RWPE1 (cell line): ENCODE measurements around the gene IFT81.

ENCODE experiments used
- CTCF ChIA-PET: fragments of 350-600 bp; sonication (Branson Sonifier 250); formaldehyde crosslinking; extraction: SDS; loops from one replicate; lab custom pipeline; 2021; lab: Yijun Ruan, JAX
- POLR2A ChIA-PET: fragments of 400-600 bp; formaldehyde crosslinking; extraction: SDS; loops from one replicate; lab custom pipeline; 2020; ENCODE audit warnings: antibody characterized with exemption; ENCODE audit not compliant: low non-redundant PET; lab: Yijun Ruan, JAX
- DNase-seq: peaks from one replicate; pipeline ENCODE4 v3.0.0; 2012; ENCODE audit warnings: low spot score
- H3K27ac ChIP-seq: fragments of 450-650 bp; 2 replicates; pipeline ENCODE4 v1.5.1; 2017
- TF ChIP-seq, protein P1 (sequence below): fragments of 450-650 bp; conservative IDR thresholded peaks from 2 replicates; pipeline ENCODE4 v1.5.1; 2017; ENCODE audit warnings: low read depth, mild to moderate bottlenecking

Gene IFT81

DNA sequence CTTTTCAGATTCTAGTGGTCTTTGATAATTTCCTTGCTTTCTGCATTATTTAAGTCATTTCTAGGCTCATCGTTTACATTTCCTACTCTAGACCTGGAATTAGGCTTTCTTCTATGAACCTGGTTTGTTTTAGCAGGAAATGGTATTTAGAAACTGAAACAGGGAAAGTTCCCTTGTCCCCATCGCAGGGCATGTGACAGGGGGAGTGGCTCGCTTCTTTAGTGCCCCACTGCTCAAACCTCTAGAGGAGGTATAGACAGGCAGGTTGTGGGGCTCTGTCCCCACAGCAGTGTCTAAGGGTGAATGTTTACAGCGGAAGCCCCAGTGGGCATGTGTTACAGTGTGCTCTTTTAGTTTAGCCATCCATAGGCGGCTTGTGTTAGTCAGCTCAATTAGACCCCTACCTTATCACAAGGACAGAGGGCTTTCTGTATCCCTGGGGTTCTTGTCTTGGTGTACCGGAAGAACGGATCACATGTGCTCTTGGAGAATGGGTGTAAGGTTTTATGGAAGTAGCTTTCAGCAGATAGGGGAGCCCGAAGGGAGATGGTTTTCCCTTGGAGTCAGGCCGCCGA lies 25.0 kb downstream of the IFT81 start:
- ChIA-PET CTCF (no interaction called here), POLR2A (no interaction called here)
- H3K27ac ChIP-seq: no peak overlapping the region
- TF ChIP-seq, protein P1, sequence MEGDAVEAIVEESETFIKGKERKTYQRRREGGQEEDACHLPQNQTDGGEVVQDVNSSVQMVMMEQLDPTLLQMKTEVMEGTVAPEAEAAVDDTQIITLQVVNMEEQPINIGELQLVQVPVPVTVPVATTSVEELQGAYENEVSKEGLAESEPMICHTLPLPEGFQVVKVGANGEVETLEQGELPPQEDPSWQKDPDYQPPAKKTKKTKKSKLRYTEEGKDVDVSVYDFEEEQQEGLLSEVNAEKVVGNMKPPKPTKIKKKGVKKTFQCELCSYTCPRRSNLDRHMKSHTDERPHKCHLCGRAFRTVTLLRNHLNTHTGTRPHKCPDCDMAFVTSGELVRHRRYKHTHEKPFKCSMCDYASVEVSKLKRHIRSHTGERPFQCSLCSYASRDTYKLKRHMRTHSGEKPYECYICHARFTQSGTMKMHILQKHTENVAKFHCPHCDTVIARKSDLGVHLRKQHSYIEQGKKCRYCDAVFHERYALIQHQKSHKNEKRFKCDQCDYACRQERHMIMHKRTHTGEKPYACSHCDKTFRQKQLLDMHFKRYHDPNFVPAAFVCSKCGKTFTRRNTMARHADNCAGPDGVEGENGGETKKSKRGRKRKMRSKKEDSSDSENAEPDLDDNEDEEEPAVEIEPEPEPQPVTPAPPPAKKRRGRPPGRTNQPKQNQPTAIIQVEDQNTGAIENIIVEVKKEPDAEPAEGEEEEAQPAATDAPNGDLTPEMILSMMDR: no peak
- DNase-seq: no peak

DNA sequence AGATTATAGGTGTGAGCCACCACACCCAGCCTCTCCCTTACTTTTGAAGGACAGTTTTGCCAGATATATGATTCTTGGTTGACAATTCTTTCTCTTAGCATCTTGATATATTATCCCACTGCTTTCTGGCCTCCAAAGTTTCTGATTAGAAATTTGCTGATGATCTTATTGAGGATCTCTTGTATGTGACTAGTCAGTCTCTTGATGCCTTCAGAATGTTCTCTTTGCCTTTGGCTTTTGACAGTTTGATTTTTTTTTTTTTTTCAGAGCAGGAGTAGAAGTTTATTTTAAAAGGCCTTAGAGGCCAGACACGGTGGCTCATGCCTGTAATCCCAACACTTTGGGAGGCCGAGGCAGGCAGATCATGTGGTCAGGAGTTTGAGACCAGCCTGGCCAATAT lies 32.6 kb downstream of the IFT81 start:
- CTCF ChIA-PET: no interaction called here
- TF ChIP-seq, protein P1: no peak
- no peak overlapping the region for H3K27ac ChIP-seq
- no peak for DNase-seq
- POLR2A ChIA-PET: interaction anchor here (0.7 kb wide), 1 partner anchor 134 kb away, joined by 3 read pairs; no protein-coding TSS in a partner anchor

DNA sequence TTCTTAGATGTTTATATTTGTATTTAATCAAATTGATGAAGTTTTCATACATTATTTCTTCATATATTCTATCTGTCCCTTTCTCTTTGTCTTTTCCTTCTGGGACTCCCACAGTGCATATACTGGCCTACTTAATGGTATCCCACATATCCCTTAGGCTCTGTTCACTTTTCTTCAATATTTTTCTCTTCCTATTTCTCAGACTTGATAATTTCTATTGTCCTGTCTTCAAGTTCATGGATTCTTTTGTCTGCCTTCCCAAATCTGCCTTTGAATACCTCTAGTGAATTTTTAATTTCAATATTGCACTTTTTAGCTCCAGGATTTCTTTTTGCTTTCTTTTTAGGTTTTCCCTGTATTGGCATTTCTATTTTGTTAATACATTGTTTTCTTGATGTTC lies 33.4 kb downstream of the IFT81 start:
- POLR2A ChIA-PET: no interaction called here
- CTCF ChIA-PET: no interaction called here

DNA sequence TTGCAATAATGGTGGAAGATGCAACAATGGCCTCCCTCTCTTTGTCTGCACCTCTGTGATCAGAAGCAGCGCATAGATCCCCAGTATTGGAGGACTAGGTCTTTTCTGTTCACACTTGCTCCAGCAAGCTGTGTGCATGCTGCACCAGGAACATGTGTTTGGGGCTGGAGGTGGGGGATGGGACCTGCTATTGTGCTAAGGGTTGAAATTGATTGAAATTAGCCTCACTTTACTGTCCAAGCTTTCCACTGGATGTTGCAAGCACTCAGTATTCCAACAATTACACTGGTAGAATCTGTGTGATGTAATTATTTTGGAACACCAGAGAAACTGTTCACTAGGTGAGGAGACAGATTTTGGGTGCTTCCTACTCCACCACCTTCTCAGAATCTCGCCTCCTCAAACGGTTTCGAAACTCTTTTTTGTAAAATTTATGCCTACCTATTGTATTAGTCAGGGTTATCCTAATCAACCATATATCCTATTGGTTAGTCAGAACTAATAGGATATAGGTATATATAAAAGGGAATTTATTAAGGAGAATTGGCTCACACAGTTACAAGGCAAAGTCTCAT lies 35.6 kb downstream of the IFT81 start:
- DNase-seq: no peak
- TF ChIP-seq, protein P1: no peak
- ChIA-PET POLR2A (no interaction called here), CTCF (interaction anchor here (0.6 kb wide), 1 partner anchor 32 kb away, joined by 5 read pairs; no protein-coding TSS in a partner anchor)
- no peak overlapping the region for H3K27ac ChIP-seq

More for the DNA sequence above, 33.4 kb downstream of the IFT81 start:
- TF ChIP-seq, protein P1: no peak
- H3K27ac ChIP-seq: no peak overlapping the region
- DNase-seq: no peak

DNA sequence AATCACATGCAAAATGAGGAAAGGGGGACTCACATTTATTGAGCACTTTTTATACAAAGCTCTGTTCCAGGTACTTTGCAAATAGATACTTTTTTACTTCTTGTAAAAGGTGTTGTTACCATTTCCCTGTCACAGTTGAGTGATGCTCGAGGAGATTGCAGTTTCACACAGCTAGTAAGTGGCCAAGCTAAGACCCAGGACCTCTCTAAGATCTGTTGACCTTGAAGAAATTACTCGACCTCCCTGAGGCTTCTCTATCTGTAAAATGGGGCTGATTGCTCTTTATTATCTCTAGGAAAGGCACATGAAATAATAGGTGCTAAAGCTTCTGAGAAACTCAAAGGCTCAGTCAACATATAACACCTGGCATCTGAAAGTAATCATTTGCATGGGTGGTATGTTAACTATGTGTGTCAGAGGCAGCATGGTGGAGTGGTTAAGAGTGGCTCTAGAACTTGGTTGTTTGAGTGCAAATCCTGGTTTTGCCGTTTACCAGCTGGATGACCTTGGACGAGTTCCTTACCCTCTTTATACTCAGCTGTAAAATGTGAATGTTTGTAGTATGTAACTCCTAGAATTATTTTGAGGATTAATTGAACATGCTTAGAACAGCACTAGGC lies 41.5 kb downstream of the IFT81 start:
- TF ChIP-seq, protein P1: no peak
- no peak overlapping the region for H3K27ac ChIP-seq
- CTCF ChIA-PET: interaction anchor here (0.5 kb wide), 1 partner anchor 125 kb away, joined by 4 read pairs; no protein-coding TSS in a partner anchor
- POLR2A ChIA-PET: no interaction called here
- DNase-seq: no peak

DNA sequence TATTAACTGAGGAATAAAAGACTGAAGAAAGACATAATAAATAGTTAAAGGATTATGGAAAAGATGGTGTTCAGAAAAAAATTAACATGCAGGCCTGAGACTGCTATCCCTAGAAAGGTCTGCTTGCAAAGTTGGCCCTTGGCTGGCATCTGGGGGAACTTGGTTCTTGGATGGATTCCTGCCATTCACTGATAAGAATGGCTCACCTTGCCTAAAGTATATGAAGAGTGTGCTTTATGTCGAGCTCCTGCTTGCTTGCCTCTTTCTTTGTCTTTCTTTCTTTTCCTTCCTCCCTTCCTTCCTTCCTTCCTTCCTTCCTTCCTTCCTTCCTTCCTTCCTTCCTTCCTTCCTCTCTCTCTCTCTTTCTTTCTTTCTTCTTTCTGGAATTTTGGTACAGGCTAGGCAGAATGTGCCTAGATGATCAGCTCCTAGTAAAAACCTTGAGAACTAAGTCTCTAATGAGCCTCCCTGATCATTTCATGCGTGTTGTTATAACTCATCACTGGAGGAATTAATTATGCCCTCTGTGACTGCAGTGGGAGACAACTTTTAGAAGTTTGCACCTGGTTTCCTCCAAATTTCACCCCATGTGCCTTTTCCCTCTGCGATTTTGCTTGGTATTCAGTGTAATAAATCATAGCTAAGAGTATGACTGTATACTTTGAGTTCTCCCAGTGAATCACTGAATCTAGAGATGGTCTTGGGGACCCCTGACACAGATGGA lies 44.7 kb downstream of the IFT81 start:
- H3K27ac ChIP-seq: no peak overlapping the region
- TF ChIP-seq, protein P1: no peak
- CTCF ChIA-PET: no interaction called here
- DNase-seq: no peak
- POLR2A ChIA-PET: interaction anchor here (0.6 to 0.7 kb wide), 2 partner anchors 24 to 64 kb away, joined by 4 to 6 read pairs; no protein-coding TSS in a partner anchor
